Tibial nerve (tissue), 4 donors: ENCODE data around the gene DCTN4. TPM values are rescaled to one million over a fixed set of nuclear protein-coding genes. Genes with fewer than 3 reads are reported as not detected.

Experiments used
- DNase-seq, 2 donors: peaks; one replicate each; pipeline ENCODE4 v3.0.0-alpha.2; 2019; ENCODE audit warnings: low spot score in 2 of 2
- H3K27ac ChIP-seq, 4 donors: fragments of 200-600 bp; sonication (generic) in 3 of 4; one replicate each; pipeline ENCODE4 v1.5.1; 2017 to 2019; ENCODE audit warnings: mild to moderate bottlenecking in 1 of 4
- H3K27me3 ChIP-seq, 2 donors: fragments of 200-600 bp; sonication (generic) in 1 of 2; one replicate each; pipeline versions ENCODE4 v1.5.1 to v1.6.0; 2017 to 2019
- H3K36me3 ChIP-seq, 3 donors: fragments of 200-600 bp; sonication (generic); one replicate each; pipeline ENCODE4 v1.5.1; 2018 to 2019
- H3K4me1 ChIP-seq, 4 donors: fragments of 200-600 bp; sonication (generic) in 3 of 4; one replicate each; pipeline ENCODE4 v1.5.1; 2017 to 2019
- H3K4me3 ChIP-seq, 4 donors: fragments of 200-600 bp; sonication (generic) in 3 of 4; one replicate each; pipeline ENCODE4 v1.5.1; 2017 to 2019; ENCODE audit warnings: mild to moderate bottlenecking in 1 of 4, moderate library complexity in 1 of 4
- H3K9me3 ChIP-seq, 4 donors: fragments of 200-600 bp; sonication (generic) in 3 of 4; one replicate each; pipeline ENCODE4 v1.5.1; 2017 to 2019
- EP300 ChIP-seq, 2 donors: sonication (generic); formaldehyde crosslinking; IDR thresholded peaks; one replicate each; pipeline ENCODE4 v1.6.1; 2017; ENCODE audit warnings: antibody characterized with exemption in 2 of 2, mild to moderate bottlenecking in 1 of 2
- POLR2A ChIP-seq, 2 donors: fragments of 450-650 bp; IDR thresholded peaks; one replicate each; pipeline ENCODE4 v1.6.1; 2017; ENCODE audit warnings: antibody characterized with exemption in 2 of 2, mild to moderate bottlenecking in 2 of 2, moderate library complexity in 2 of 2
- WGBS, 2 donors: methylation state at CpG; one replicate each; pipeline ENCODE4 v1.1.5; 2018; 5-methylcytosine and 5-hydroxymethylcytosine counted together
- total RNA-seq, 4 donors: library from RNA; depleted of rRNA; stranded (reverse); fragments of >200 nt; gene quantifications; one replicate each; pipeline ENCODE4 v1.1.0, GENCODE V29; 2016
- TF ChIP-seq, protein P1 (sequence below), 5 experiments: fragments of 200-600 bp in 3 of 5; fragments of 450-650 bp in 2 of 5; sonication (generic) in 3 of 5; IDR thresholded peaks; one replicate each; pipeline ENCODE4 v1.5.1; 2016 to 2019; ENCODE audit warnings: antibody characterized with exemption in 5 of 5, mild to moderate bottlenecking in 3 of 5, moderate library complexity in 2 of 5

DCTN4 gene
- 10 to 100 TPM; 38.0 to 80.2 (median 63.4) TPM for total RNA-seq

DNA sequence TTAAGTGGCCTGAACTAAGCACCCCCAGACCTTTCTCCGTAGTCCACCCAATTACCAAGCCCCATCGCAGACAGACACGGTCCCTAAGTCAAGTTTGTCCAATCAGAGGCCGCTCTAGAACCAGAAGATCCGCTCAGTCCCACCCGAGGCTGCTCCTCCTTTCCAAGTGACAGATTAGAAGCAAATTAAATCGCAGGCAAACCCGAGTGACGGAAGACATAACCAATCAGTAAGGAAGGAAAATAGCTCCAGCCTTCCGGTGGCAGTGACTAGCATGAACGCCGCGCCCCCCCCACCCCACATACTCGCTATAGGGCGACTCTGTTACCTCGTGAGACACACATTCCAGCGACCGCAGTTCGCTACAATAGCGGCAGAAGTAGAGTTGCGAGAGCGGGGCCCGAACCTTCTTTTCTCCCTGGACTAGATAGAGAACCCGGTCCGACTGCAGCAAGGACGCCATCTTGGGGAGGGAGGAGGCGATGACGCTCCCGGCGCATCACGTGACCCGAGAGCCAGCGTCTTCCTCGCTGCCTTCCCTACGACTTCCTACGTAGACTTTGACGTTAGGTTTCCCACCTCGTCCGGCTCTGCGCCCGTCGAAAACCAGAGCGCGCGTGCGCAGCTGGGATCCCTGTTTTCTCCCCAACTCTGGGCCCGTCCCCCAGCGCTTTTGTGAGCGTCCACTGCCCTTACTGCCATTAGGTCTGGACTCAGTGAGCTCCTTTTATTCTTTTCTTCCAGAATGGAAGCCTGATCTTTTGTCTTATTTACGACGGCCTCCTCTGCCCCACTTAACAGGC is at the start of gene DCTN4:
Gene DCTN4, minus strand, starts transcription at position 487 of the 803 bp plus-strand sequence. Its CDS starts 24 bp downstream, at position 463.
- H3K36me3 ChIP-seq = peaks cover 0 to 24% (median 0%) of the 10 kb centered on the region in 3 donors
- H3K4me1 ChIP-seq = peaks cover 0 to 59% (median 11%) of the 10 kb centered on the region in 4 donors
- DNase-seq = peak; percentile 89 to 95
- H3K27ac ChIP-seq = peak within 1 kb of the TSS; percentile 94 to 98 (median 98)
- TF ChIP-seq EP300 (IDR thresholded peaks at IDR 0.05) (peak; percentile 81 to 91), POLR2A (IDR thresholded peaks at IDR 0.05) (peak in 1 of 2 donors; percentile 73)
- TF ChIP-seq, protein P1, sequence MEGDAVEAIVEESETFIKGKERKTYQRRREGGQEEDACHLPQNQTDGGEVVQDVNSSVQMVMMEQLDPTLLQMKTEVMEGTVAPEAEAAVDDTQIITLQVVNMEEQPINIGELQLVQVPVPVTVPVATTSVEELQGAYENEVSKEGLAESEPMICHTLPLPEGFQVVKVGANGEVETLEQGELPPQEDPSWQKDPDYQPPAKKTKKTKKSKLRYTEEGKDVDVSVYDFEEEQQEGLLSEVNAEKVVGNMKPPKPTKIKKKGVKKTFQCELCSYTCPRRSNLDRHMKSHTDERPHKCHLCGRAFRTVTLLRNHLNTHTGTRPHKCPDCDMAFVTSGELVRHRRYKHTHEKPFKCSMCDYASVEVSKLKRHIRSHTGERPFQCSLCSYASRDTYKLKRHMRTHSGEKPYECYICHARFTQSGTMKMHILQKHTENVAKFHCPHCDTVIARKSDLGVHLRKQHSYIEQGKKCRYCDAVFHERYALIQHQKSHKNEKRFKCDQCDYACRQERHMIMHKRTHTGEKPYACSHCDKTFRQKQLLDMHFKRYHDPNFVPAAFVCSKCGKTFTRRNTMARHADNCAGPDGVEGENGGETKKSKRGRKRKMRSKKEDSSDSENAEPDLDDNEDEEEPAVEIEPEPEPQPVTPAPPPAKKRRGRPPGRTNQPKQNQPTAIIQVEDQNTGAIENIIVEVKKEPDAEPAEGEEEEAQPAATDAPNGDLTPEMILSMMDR (IDR thresholded peaks at IDR 0.05) = peak in 1 of 5 experiments; percentile 47
- H3K9me3 ChIP-seq = no peaks in the 10 kb centered on the region
- peak within 1 kb of the TSS; percentile 45 to 69 (median 58) for H3K4me3 ChIP-seq
- H3K27me3 ChIP-seq = no peaks in the 10 kb centered on the region
- WGBS, 2 donors = 1 to 2% methylated on average over 48 to 51 of the region's 51 CpGs

DNA sequence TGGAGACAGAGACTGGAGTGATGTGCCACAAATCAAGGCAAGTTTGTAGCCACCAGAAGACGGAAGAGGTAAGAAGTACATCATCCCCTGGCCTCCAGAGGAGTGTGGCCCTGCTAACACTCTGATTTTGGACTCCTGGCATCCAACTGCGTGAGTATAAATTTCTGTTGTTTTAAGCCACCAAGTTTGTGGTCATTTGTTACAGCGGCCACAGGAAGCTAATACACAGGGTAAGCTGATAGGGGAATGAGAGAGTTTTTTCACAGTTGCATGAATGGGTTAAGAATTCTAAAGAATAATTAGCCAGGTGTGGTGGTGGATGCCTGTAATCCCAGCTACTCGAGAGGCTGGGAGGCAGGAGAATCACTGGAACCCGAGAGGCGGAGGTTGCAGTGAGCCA is 45.6 kb upstream of the DCTN4 start:
- no peak overlapping the region for H3K4me3 ChIP-seq
- H3K27me3 ChIP-seq = no peaks in the 10 kb centered on the region
- H3K36me3 ChIP-seq = no peaks in the 10 kb centered on the region
- TF ChIP-seq, protein P1 (IDR thresholded peaks at IDR 0.05) = no peak
- TF ChIP-seq EP300 (IDR thresholded peaks at IDR 0.05) (no peak), POLR2A (IDR thresholded peaks at IDR 0.05) (no peak)
- whole genome bisulfite sequencing, 2 donors = 92 to 95% methylated on average over 6 of the region's 6 CpGs
- H3K9me3 ChIP-seq = no peaks in the 10 kb centered on the region
- no peak overlapping the region for H3K27ac ChIP-seq
- DNase-seq = no peak
- peaks cover 0 to 14% (median 0%) of the 10 kb centered on the region in 4 donors for H3K4me1 ChIP-seq

DNA sequence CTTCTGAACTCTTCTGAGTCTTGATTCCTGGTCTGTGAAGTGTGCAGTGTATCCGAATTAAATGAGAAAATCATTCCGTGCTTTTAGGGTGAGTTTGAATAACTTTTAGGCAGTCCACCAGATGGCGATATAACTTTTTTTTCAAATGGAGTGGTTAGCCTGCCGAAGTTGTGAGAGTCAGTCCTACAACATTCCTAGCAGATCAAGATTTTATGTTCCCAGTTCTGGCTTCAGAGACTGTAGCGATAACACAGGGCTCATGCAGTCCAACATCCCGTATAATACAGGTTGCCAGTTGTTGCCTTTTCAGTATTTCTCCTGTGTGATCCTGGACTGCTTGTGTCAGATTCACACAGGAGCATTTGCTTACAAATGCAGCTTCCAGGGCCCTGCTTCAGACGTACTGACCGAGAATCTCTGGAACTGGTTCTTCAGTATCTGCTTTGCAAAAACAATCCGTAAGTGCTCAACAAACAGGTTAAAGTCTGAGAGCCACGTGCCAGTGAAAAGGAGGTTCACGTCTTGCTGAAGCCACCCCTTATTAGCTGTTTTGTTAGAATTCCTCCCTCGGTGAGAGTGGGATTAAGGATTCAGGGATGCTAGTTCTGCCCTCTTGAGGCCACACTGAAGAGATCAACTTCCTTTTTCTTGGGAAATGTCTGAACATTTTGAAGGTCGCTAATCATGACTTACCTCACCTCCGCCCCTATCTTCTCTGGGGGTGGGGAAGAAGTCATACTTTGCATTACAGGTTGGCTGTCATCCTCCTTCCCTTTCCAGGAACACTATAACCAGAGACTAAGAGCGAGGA is 42.5 kb upstream of the DCTN4 start:
- TF ChIP-seq, protein P1 (IDR thresholded peaks at IDR 0.05) = peak; percentile 9 to 64 (median 51)
- TF ChIP-seq POLR2A (IDR thresholded peaks at IDR 0.05) = no peak
- TF ChIP-seq EP300 (IDR thresholded peaks at IDR 0.05) = no peak
- peak in 1 of 2 donors; percentile 25 for DNase-seq
- Histone ChIP-seq H3K9me3 (no peaks in the 10 kb centered on the region), H3K4me1 (peaks cover 0 to 14% (median 0%) of the 10 kb centered on the region in 4 donors), H3K27ac (peak overlapping the region in 2 of 4 donors; percentile 69 to 83), H3K27me3 (no peaks in the 10 kb centered on the region), H3K4me3 (peak overlapping the region in 3 of 4 donors; percentile 31 to 45 (median 35)), H3K36me3 (peaks cover 0 to 25% (median 0%) of the 10 kb centered on the region in 3 donors)
- 6 to 9% methylated on average over 15 of the region's 15 CpGs for WGBS, 2 donors

DNA sequence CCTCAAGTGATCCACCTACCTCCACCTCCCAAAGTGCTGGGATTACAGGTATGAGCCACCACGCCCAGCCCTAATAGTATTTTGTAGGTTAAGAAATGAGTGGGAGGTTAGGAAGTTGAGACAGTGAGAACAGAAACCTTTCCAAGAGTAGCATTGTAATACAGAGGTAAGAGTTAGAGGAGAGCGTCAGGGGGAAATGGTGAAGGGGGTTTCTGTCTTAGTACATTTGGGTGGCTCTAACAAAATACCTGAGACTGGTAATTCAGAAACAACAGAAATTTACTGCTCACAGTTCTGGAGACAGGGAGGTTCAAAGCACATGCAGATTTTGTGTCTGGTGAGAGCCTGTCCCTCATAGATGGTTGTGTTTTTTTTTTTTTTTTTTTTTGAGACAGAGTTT is 38.6 kb upstream of the DCTN4 start:
- H3K27ac ChIP-seq = no peak overlapping the region
- H3K27me3 ChIP-seq = no peaks in the 10 kb centered on the region
- peaks cover 0 to 14% (median 0%) of the 10 kb centered on the region in 4 donors for H3K4me1 ChIP-seq
- 94 to 97% methylated on average over 2 of the region's 2 CpGs for WGBS, 2 donors
- TF ChIP-seq POLR2A (IDR thresholded peaks at IDR 0.05) (no peak), EP300 (IDR thresholded peaks at IDR 0.05) (no peak)
- TF ChIP-seq, protein P1 (IDR thresholded peaks at IDR 0.05) = no peak
- H3K9me3 ChIP-seq = no peaks in the 10 kb centered on the region
- DNase-seq = no peak
- H3K36me3 ChIP-seq = peaks cover 0 to 37% (median 2%) of the 10 kb centered on the region in 3 donors
- no peak overlapping the region for H3K4me3 ChIP-seq
